Endothelial cell of umbilical vein (primary cell): ENCODE measurements around the gene KIF6. TPM values are rescaled to one million over a fixed set of nuclear protein-coding genes. Genes with fewer than 3 reads are reported as not detected.

Experiments
- BruUV-seq: library from RNA; stranded (reverse); fragments of 400-500 nt; replicated peaks from 2 replicates; lab custom pipeline; 2021; lab: Mats Ljungman, UMichigan
- CTCF ChIA-PET: fragments of 300-600, 350-600 bp; sonication (Branson Sonifier 250); formaldehyde crosslinking; loops from one replicate; lab custom pipeline; 2021; ENCODE audit warnings: antibody characterized with exemption, inconsistent platforms; lab: Charles Lee
- POLR2A ChIA-PET: fragments of 300-600, 350-600 bp; sonication (Branson Sonifier 250); formaldehyde crosslinking; loops from one replicate; lab custom pipeline; 2021; ENCODE audit warnings: antibody characterized with exemption, inconsistent platforms; lab: Charles Lee
- DNase-seq: peaks from one replicate; pipeline ENCODE4 v3.0.0-alpha.2; 2011; ENCODE audit warnings: low read depth, low spot score
- FAIRE-seq: peaks from 2 replicates; lab custom pipeline; 2011; peaks lifted over from hg19 to GRCh38; lab: Jason Lieb, UNC
- H2AFZ ChIP-seq: 2 replicates; pipeline ENCODE4 v1.6.0; 2012; ENCODE audit warnings: low read depth, low read length, control low read depth, inconsistent platforms
- H3K27ac ChIP-seq: 2 replicates; pipeline ENCODE4 v1.5.1; 2011; ENCODE audit warnings: low read depth, mild to moderate bottlenecking, control low read depth, low read length, moderate library complexity; ENCODE audit not compliant: insufficient read depth
- H3K27me3 ChIP-seq, 2 experiments: 2 replicates each; pipeline versions ENCODE4 v1.6.0 to v1.6.1; 2011; ENCODE audit warnings: low read length in 2 of 2, mixed read lengths in 1 of 2; ENCODE audit not compliant: control insufficient read depth in 2 of 2, insufficient read depth in 2 of 2
- H3K36me3 ChIP-seq, 2 experiments: 2 replicates in 1 of 2; 3 replicates in 1 of 2; pipeline ENCODE4 v1.5.1; 2011; ENCODE audit warnings: low read length in 2 of 2, mild to moderate bottlenecking in 1 of 2, moderate library complexity in 1 of 2; ENCODE audit not compliant: control insufficient read depth in 2 of 2, insufficient read depth in 2 of 2; ENCODE audit errors: extremely low read depth in 1 of 2
- H3K4me1 ChIP-seq: 3 replicates; pipeline ENCODE4 v1.5.1; 2011; ENCODE audit warnings: mild to moderate bottlenecking, low read length; ENCODE audit not compliant: control insufficient read depth, insufficient read depth; ENCODE audit errors: extremely low read depth
- H3K4me2 ChIP-seq: 2 replicates; pipeline ENCODE4 v1.6.1; 2011; ENCODE audit warnings: low read length, control low read depth, mixed read lengths; ENCODE audit not compliant: insufficient read depth
- H3K4me3 ChIP-seq, 3 experiments: fragments of 200-600 bp in 1 of 3; sonication (generic), shearing (Covaris generic) in 1 of 3; replicated peaks in 1 of 3; 2 replicates each; pipeline ENCODE4 v1.5.1; 2011 to 2016; ENCODE audit warnings: control low read depth in 3 of 3, low read length in 3 of 3, mild to moderate bottlenecking in 2 of 3, inconsistent platforms in 1 of 3, low read depth in 1 of 3, moderate library complexity in 1 of 3; ENCODE audit not compliant: insufficient read depth in 1 of 3
- H3K79me2 ChIP-seq: 2 replicates; pipeline ENCODE4 v1.6.0; 2012; ENCODE audit warnings: low read length, inconsistent platforms; ENCODE audit not compliant: control insufficient read depth, insufficient read depth
- H3K9ac ChIP-seq: replicated peaks from 2 replicates; pipeline ENCODE3; 2011; ENCODE audit warnings: low read length, control low read depth; ENCODE audit not compliant: insufficient read depth; ENCODE audit errors: extremely low read depth
- H3K9me1 ChIP-seq: replicated peaks from 3 replicates; pipeline ENCODE4 v1.6.0; 2011; ENCODE audit warnings: mild to moderate bottlenecking, low read length; ENCODE audit not compliant: control insufficient read depth, insufficient read depth; ENCODE audit errors: extremely low read depth
- H3K9me3 ChIP-seq: replicated peaks from 2 replicates; pipeline ENCODE4 v1.5.1; 2012; ENCODE audit warnings: low read length, inconsistent platforms; ENCODE audit not compliant: control insufficient read depth, insufficient read depth
- H4K20me1 ChIP-seq: replicated peaks from 2 replicates; pipeline ENCODE3; 2011; ENCODE audit warnings: mild to moderate bottlenecking, low read length; ENCODE audit not compliant: control insufficient read depth, insufficient read depth; ENCODE audit errors: extremely low read depth
- CTCF ChIP-seq, 2 donors: IDR thresholded peaks; 1 replicate in 1 of 2; 2 replicates in 1 of 2; pipeline ENCODE4 v1.5.1; 2011; ENCODE audit warnings: low read length in 2 of 2, mild to moderate bottlenecking in 2 of 2, moderate library complexity in 2 of 2, control low read depth in 1 of 2, inconsistent platforms in 1 of 2, low read depth in 1 of 2; ENCODE audit not compliant: insufficient read depth in 1 of 2; ENCODE audit errors: extremely low read depth in 1 of 2
- EZH2 ChIP-seq: IDR thresholded peaks from 2 replicates; pipeline ENCODE4 v1.6.1; 2012; ENCODE audit warnings: borderline replicate concordance, low read depth, mild to moderate bottlenecking, moderate library complexity, low read length, inconsistent platforms; ENCODE audit not compliant: severe bottlenecking
- FOS ChIP-seq: IDR thresholded peaks from 2 replicates; pipeline ENCODE4 v1.6.1; 2011; ENCODE audit warnings: mild to moderate bottlenecking, low read length, moderate library complexity, borderline replicate concordance; ENCODE audit not compliant: insufficient read depth
- GATA2 ChIP-seq: IDR thresholded peaks from 2 replicates; pipeline ENCODE4 v1.7.0; 2011; ENCODE audit warnings: low read depth, mild to moderate bottlenecking, moderate library complexity, mixed read lengths, low read length; ENCODE audit not compliant: insufficient read length, insufficient read depth
- JUN ChIP-seq: IDR thresholded peaks from 2 replicates; pipeline ENCODE4 v1.6.1; 2011; ENCODE audit warnings: borderline replicate concordance, low read depth; ENCODE audit not compliant: insufficient read length, insufficient read depth
- MAX ChIP-seq: IDR thresholded peaks from 2 replicates; pipeline ENCODE4 v1.6.1; 2011; ENCODE audit not compliant: insufficient read depth, insufficient read length
- MYC ChIP-seq: IDR thresholded peaks from one replicate; pipeline ENCODE4 v1.6.1; 2011; ENCODE audit warnings: mild to moderate bottlenecking, low read depth, low read length
- POLR2A ChIP-seq: IDR thresholded peaks from 2 replicates; pipeline ENCODE4 v1.6.1; 2012; ENCODE audit warnings: low read depth, mild to moderate bottlenecking, control low read depth, low read length
- POLR2AphosphoS5 ChIP-seq: IDR thresholded peaks from 2 replicates; pipeline ENCODE4 v1.6.1; 2012; ENCODE audit warnings: low read depth, mild to moderate bottlenecking, control low read depth, low read length, moderate library complexity; ENCODE audit not compliant: insufficient read depth
- dilution Hi-C: fragments of 300-500 bp; cut with MboI; formaldehyde crosslinking; loops from one replicate; pipeline ENCODE4 v1.15.0; 2019; ENCODE audit warnings: low sequenced_read_pairs; ENCODE audit not compliant: extremely low pct_ligation_motif_present
- intact Hi-C: fragments of 100-400 bp; cut with micrococcal nuclease; formaldehyde crosslinking; loops from one replicate; pipeline ENCODE4 v1.10.0; 2022
- polyA plus RNA-seq, 4 experiments: library from polyadenylated mRNA; depleted of rRNA in 3 of 4; stranded (reverse) in 3 of 4; unstranded in 1 of 4; fragments of >200 nt; gene quantifications; 2 replicates each; pipeline versions ENCODE4 v1.2.1 to v1.2.3, GENCODE V29; 2011 to 2012; ENCODE audit warnings: missing spikeins in 1 of 4
- total RNA-seq: library from RNA; stranded (reverse); gene quantifications from 2 replicates; pipeline ENCODE4 v1.2.3, GENCODE V29; 2021

KIF6 gene
- total and polyA plus RNA-seq, 2 donors (not counting 3 experiments of a cell fraction or from before 2014, with no cell fraction given), result not detected

- ChIA-PET CTCF (no interaction called here), POLR2A (no interaction called here)
- Histone ChIP-seq H3K9me1 (no peaks in the 10 kb centered on the region), H4K20me1 (no peaks in the 10 kb centered on the region), H3K79me2 (no peaks in the 10 kb centered on the region), H3K9ac (no peak overlapping the region), H3K4me1 (no peaks in the 10 kb centered on the region), H3K27ac (no peak overlapping the region), H3K4me2 (no peak overlapping the region), H3K9me3 (no peaks in the 10 kb centered on the region), H3K36me3 (no peaks in the 10 kb centered on the region), H2AFZ (no peak overlapping the region), H3K4me3 (no peak overlapping the region), H3K27me3 (no peaks in the 10 kb centered on the region)
- BruUV-seq, result no TSS peak
- intact Hi-C loops, result no loop called here
- FAIRE-seq, result no peak
- DNase-seq, result no peak
- dilution Hi-C loops, result no loop called here
- TF ChIP-seq GATA2 (no peak), JUN (no peak), CTCF (IDR thresholded peaks at IDR 0.05; ENCODE audit: extremely low read depth in 1 of 2, insufficient read depth in 1 of 2, low read depth in 1 of 2, low read length in 2 of 2) (no peak), MAX (no peak), POLR2A (no peak), MYC (no peak), EZH2 (no peak), FOS (no peak), POLR2AphosphoS5 (no peak)
Measured at GRCh38 chr6:39391182-39391581, 334.0 kb downstream of the KIF6 start.
